Osteoblast (primary cell): Measurements from ENCODE around the gene FXYD2. TPM values are rescaled to one million over a fixed set of nuclear protein-coding genes. Genes with fewer than 3 reads are reported as not detected.

Source experiments
- DNase-seq: peaks from one replicate; pipeline ENCODE4 v3.0.0; 2011; ENCODE audit warnings: low spot score, mixed read lengths; ENCODE audit not compliant: insufficient read length; ENCODE audit errors: missing footprints
- H2AFZ ChIP-seq: 2 replicates; pipeline ENCODE4 v1.6.0; 2011; ENCODE audit warnings: mild to moderate bottlenecking, low read length
- H3K27ac ChIP-seq: 2 replicates; pipeline ENCODE4 v1.5.1; 2011; ENCODE audit warnings: mild to moderate bottlenecking, low read depth, low read length, moderate library complexity
- H3K27me3 ChIP-seq: 2 replicates; pipeline ENCODE4 v1.6.0; 2012; ENCODE audit warnings: mild to moderate bottlenecking, control low read depth, inconsistent platforms, low read length, moderate library complexity; ENCODE audit not compliant: insufficient read depth
- H3K36me3 ChIP-seq: 2 replicates; pipeline ENCODE4 v1.5.1; 2011; ENCODE audit warnings: mild to moderate bottlenecking, low read length, control low read depth, moderate library complexity; ENCODE audit not compliant: insufficient read depth
- H3K4me1 ChIP-seq: 2 replicates; pipeline ENCODE4 v1.5.1; 2011; ENCODE audit warnings: mild to moderate bottlenecking, low read length, control low read depth, moderate library complexity; ENCODE audit not compliant: insufficient read depth
- H3K4me2 ChIP-seq: 2 replicates; pipeline ENCODE4 v1.6.0; 2011; ENCODE audit warnings: mild to moderate bottlenecking, low read length; ENCODE audit not compliant: insufficient read depth
- H3K4me3 ChIP-seq: fragments of 200-600 bp; sonication (generic); 3 replicates; pipeline ENCODE4 v1.5.1; 2012; ENCODE audit warnings: mild to moderate bottlenecking, low read length, inconsistent platforms; ENCODE audit not compliant: insufficient read depth
- H3K79me2 ChIP-seq: 2 replicates; pipeline ENCODE4 v1.6.0; 2012; ENCODE audit warnings: mild to moderate bottlenecking, low read length, control low read depth, inconsistent platforms; ENCODE audit not compliant: insufficient read depth
- H3K9me3 ChIP-seq: 2 replicates; pipeline ENCODE4 v1.5.1; 2011; ENCODE audit warnings: low read depth, low read length, control low read depth
- H4K20me1 ChIP-seq: 2 replicates; pipeline ENCODE4 v1.6.0; 2012; ENCODE audit warnings: mild to moderate bottlenecking, low read length, control low read depth; ENCODE audit not compliant: insufficient read depth
- total RNA-seq: library from RNA; depleted of rRNA; stranded (reverse); fragments of >200 nt; gene quantifications from 2 replicates; pipeline ENCODE4 v1.2.3, GENCODE V29; 2012
- TF ChIP-seq, protein P1 (sequence below): IDR thresholded peaks from 2 replicates; pipeline ENCODE4 v1.5.1; 2011; ENCODE audit warnings: mild to moderate bottlenecking, low read depth, low read length, moderate library complexity; ENCODE audit errors: extremely low read depth

Gene FXYD2
- total RNA-seq, 1 donor, result not detected

DNA sequence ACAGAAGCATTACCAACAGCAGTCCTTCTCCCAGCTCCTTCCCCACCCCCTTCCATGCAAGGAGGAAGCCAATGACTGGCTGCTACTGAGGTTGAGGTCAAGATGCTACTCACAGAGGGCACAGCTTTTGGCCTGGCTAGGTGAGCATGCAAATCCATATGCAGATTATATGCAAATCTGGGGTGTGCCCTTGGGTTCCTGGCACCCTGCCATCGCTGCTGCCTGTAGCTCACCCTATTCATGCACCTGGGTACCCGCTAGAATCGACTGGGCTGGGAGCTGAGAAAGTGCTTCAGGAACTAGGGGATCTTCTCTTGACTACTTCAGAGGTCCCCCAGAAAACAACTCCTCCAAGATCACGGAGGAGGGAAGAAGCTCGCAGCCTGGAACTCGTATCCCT lies 31.6 kb downstream of the FXYD2 start:
- Histone ChIP-seq H3K27me3 (peaks cover 37% of the 10 kb centered on the region), H3K4me1 (no peaks in the 10 kb centered on the region), H3K9me3 (no peaks in the 10 kb centered on the region), H3K4me2 (no peak overlapping the region), H4K20me1 (no peaks in the 10 kb centered on the region), H2AFZ (no peak overlapping the region), H3K4me3 (no peak overlapping the region), H3K79me2 (no peaks in the 10 kb centered on the region), H3K27ac (no peak overlapping the region), H3K36me3 (no peaks in the 10 kb centered on the region)
- DNase-seq, result no peak
- TF ChIP-seq, protein P1, sequence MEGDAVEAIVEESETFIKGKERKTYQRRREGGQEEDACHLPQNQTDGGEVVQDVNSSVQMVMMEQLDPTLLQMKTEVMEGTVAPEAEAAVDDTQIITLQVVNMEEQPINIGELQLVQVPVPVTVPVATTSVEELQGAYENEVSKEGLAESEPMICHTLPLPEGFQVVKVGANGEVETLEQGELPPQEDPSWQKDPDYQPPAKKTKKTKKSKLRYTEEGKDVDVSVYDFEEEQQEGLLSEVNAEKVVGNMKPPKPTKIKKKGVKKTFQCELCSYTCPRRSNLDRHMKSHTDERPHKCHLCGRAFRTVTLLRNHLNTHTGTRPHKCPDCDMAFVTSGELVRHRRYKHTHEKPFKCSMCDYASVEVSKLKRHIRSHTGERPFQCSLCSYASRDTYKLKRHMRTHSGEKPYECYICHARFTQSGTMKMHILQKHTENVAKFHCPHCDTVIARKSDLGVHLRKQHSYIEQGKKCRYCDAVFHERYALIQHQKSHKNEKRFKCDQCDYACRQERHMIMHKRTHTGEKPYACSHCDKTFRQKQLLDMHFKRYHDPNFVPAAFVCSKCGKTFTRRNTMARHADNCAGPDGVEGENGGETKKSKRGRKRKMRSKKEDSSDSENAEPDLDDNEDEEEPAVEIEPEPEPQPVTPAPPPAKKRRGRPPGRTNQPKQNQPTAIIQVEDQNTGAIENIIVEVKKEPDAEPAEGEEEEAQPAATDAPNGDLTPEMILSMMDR, result no peak

DNA sequence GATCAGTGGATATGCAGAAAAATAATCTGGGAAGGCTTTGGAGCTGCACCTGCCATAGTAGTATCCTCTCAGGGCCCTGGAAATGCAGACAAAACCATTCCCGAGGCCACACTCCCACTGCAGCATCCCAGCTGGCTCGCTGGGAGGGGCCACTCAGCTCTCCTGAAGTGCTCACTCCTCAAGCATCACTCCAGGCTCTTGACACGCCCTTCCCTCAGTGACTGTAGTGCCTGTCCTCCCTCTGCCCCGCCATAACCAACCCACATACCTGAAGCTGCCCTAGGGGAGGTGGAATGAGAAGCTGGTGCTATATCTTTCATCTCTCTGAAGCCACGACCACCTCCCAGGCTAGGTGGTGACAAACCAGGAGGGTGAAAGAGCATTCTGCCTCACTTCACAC lies 32.3 kb downstream of the FXYD2 start:
- Histone ChIP-seq H3K36me3 (no peaks in the 10 kb centered on the region), H3K9me3 (no peaks in the 10 kb centered on the region), H2AFZ (no peak overlapping the region), H3K4me1 (no peaks in the 10 kb centered on the region), H3K4me3 (no peak overlapping the region), H4K20me1 (no peaks in the 10 kb centered on the region), H3K4me2 (no peak overlapping the region), H3K27me3 (peaks cover 31% of the 10 kb centered on the region), H3K27ac (no peak overlapping the region), H3K79me2 (no peaks in the 10 kb centered on the region)
- DNase-seq, result no peak
- TF ChIP-seq, protein P1, result no peak

DNA sequence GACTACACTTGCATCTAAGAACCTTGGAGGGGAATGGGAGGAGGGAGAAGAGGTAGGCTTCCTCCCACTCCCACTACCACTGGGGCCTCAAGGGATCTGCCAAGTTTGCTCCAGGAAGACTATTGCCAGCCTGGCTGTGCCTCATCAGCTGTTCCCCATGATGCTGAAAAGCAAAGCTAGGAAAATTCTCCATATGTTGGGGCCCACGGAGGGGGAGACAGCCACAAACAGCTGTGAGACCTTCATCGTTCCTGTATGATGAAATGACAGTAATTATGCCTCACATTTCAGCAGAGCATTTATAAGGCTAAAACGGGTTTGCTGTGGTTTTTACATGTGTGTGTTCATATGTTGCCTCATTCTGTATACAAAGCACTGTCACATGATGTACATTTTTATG lies 34.3 kb downstream of the FXYD2 start:
- peaks cover 20% of the 10 kb centered on the region for H3K27me3 ChIP-seq
- no peak overlapping the region for H3K27ac ChIP-seq
- no peaks in the 10 kb centered on the region for H3K9me3 ChIP-seq
- TF ChIP-seq, protein P1, result no peak
- no peak overlapping the region for H2AFZ ChIP-seq
- no peak overlapping the region for H3K4me2 ChIP-seq
- no peaks in the 10 kb centered on the region for H3K4me1 ChIP-seq
- no peaks in the 10 kb centered on the region for H3K79me2 ChIP-seq
- no peaks in the 10 kb centered on the region for H3K36me3 ChIP-seq
- H3K4me3 ChIP-seq, result no peak overlapping the region
- no peaks in the 10 kb centered on the region for H4K20me1 ChIP-seq
- DNase-seq, result no peak

DNA sequence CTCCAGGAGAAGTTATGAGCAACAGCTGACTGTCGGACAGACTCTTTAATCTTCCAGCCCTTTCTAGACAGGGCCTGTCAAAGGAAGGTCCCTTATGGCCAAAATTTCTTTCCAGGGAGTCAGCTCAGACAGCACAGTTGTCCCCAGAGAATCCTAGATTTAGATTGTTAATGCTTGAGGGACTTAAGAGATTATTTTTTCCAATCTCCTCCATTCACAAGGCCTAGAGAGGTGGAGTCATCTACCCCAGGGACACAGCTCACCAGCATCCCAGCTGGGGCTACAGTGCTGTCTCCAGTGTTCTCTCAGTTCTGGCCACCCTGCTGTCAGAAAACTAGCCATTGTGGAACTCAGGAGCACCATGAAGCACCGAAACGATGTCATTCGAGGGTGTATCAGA lies 35.3 kb downstream of the FXYD2 start:
- no peak for DNase-seq
- no peaks in the 10 kb centered on the region for H3K79me2 ChIP-seq
- no peaks in the 10 kb centered on the region for H3K9me3 ChIP-seq
- H3K36me3 ChIP-seq, result no peaks in the 10 kb centered on the region
- H3K27me3 ChIP-seq, result peaks cover 11% of the 10 kb centered on the region
- H4K20me1 ChIP-seq, result no peaks in the 10 kb centered on the region
- no peak overlapping the region for H2AFZ ChIP-seq
- TF ChIP-seq, protein P1, result no peak
- H3K4me1 ChIP-seq, result no peaks in the 10 kb centered on the region
- H3K27ac ChIP-seq, result no peak overlapping the region
- no peak overlapping the region for H3K4me2 ChIP-seq
- H3K4me3 ChIP-seq, result no peak overlapping the region
